ENCODE measurements around the gene LPCAT1.

The LPCAT1 gene

DNA sequence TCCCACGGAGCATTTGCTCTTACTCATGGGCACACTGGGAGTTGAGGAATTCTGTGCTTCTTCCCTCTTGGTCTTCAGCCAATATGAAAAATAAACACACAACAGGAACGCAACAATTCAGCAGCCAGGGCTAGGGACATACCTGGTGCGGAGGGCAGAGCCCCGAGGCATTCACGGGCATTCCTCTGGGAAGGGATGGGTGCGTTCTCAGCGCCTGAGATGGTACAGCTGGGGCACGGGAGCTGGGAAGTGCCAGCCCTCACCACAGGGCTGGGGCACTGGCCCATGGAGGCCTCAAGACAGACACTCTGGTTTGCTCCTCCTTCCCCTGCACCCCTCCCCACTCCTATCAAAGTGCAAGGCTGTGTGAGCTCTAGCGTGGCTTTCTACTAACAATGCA, 80.6 kb downstream of the LPCAT1 start:
- Mint-ChIP-seq H3K27ac (no peak overlapping the region), H3K4me1 (peaks cover 10% of the 10 kb centered on the region), H3K9me3 (peaks cover 10% of the 10 kb centered on the region), H3K36me3 (peaks cover 7% of the 10 kb centered on the region), H3K27me3 (peaks cover 77% of the 10 kb centered on the region), H3K4me3 (no peak overlapping the region)
- no peak for ATAC-seq

GRCh38 chr5:1442222-1443145, 81.3 kb downstream of the LPCAT1 start:
- peaks cover 76% of the 10 kb centered on the region for H3K27me3 Mint-ChIP-seq
- H3K9me3 Mint-ChIP-seq = peaks cover 10% of the 10 kb centered on the region
- H3K27ac Mint-ChIP-seq = no peak overlapping the region
- H3K4me3 Mint-ChIP-seq = no peak overlapping the region
- no peak for ATAC-seq
- peaks cover 7% of the 10 kb centered on the region for H3K36me3 Mint-ChIP-seq
- H3K4me1 Mint-ChIP-seq = peaks cover 10% of the 10 kb centered on the region

- Mint-ChIP-seq H3K36me3 (peaks cover 7% of the 10 kb centered on the region), H3K27me3 (peaks cover 74% of the 10 kb centered on the region), H3K4me3 (no peak overlapping the region), H3K9me3 (peaks cover 10% of the 10 kb centered on the region), H3K4me1 (peaks cover 10% of the 10 kb centered on the region), H3K27ac (no peak overlapping the region)
- no peak for ATAC-seq
Measured at GRCh38 chr5:1441166-1441865, 82.4 kb downstream of the LPCAT1 start.

DNA sequence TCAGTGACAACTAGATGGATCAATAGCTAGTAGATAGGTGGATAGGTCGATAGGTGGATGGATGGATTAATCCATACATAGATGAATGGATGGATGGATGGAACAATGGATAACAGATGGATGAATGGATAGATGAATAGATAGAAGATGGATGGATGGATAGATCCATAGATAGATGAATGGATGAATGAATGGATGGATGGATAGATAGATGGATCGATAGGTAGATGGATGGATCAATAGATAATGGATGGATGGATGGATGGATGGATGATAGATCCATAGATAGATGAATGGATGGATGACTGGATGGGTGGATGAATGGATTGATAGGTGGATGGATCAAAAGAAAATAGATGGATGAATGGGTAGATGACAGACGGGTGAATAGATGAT, 83.7 kb downstream of the LPCAT1 start:
- Mint-ChIP-seq H3K27ac (no peak overlapping the region), H3K27me3 (peaks cover 68% of the 10 kb centered on the region), H3K9me3 (peaks cover 10% of the 10 kb centered on the region), H3K4me1 (peaks cover 10% of the 10 kb centered on the region), H3K36me3 (peaks cover 7% of the 10 kb centered on the region), H3K4me3 (no peak overlapping the region)
- ATAC-seq = no peak

DNA sequence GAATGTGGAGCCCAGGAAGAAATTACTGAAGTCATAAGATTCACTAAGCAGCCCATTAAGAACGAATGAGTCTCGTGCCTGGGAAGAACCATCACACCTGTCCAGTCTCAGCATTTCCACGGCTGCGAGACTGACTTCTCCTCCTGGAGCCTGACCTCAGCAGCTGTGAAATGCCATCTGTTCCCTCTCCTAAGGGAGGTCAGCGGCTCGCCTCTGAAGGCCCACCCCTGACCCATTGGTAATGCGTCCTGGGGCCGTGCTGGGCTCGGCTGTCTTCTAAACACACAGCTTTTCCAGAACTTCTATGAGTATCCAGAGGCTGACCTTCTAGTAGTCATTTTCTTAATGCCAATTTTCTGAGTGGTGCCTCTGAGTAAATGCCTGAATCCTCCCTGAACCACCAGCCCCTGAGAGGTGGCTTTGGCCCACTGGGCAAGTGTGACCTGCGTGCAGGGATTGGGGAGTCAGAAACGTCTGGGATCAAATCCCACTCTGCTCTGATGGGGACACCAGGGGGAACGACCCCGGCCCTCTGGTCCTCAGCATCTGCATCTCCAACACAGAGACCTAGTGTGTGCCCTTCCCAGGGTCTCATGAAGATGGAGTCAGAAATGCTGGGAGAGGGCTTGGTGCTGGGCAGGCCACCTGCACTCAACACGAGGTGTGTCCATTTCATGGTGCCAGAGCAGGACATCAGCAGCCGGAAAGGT, 84.2 kb downstream of the LPCAT1 start:
- Mint-ChIP-seq H3K4me1 (peaks cover 7% of the 10 kb centered on the region), H3K4me3 (no peak overlapping the region), H3K27me3 (peaks cover 63% of the 10 kb centered on the region), H3K9me3 (peaks cover 10% of the 10 kb centered on the region), H3K27ac (no peak overlapping the region), H3K36me3 (peaks cover 7% of the 10 kb centered on the region)
- ATAC-seq = no peak

- no peak overlapping the region for H3K4me3 Mint-ChIP-seq
- no peak overlapping the region for H3K27ac Mint-ChIP-seq
- peaks cover 7% of the 10 kb centered on the region for H3K36me3 Mint-ChIP-seq
- peaks cover 58% of the 10 kb centered on the region for H3K27me3 Mint-ChIP-seq
- H3K9me3 Mint-ChIP-seq = peaks cover 10% of the 10 kb centered on the region
- ATAC-seq = no peak
- peaks cover under 1% of the 10 kb centered on the region for H3K4me1 Mint-ChIP-seq
Measured at GRCh38 chr5:1438871-1439270, 84.9 kb downstream of the LPCAT1 start.

DNA sequence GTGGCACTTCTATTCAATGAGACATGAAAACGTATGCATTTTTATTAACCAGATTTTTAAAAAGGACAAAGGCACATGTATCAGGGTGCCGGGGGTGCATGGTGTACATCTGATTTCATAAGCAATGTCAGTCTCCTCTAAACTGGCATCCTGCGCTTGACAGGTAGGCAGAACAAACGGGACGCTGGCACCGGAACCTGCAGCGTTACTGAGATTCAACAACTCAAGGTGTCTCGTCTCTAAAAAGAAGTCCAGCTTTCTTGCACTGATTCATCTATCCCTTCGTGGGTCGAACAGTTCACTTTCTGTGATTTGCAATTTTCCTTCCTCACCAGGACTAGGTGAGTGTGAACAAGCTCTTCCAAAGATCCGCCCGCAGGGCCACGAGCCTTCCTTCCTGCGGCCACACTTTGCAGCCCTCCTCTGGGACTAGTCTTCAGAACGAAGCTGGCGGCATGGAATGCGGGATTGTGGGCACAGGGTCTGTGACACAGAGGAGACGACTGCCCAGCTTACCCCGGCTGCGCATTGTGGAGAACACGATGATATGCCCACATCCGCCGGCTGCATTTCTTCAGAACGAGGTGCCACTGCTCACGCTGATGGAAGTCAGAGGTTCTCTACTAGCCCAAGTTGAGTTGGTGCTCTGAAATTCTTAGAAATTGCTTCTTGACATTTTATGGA, 85.7 kb downstream of the LPCAT1 start:
- Mint-ChIP-seq H3K9me3 (peaks cover 16% of the 10 kb centered on the region), H3K27me3 (peaks cover 58% of the 10 kb centered on the region)
- no peak for ATAC-seq

DNA sequence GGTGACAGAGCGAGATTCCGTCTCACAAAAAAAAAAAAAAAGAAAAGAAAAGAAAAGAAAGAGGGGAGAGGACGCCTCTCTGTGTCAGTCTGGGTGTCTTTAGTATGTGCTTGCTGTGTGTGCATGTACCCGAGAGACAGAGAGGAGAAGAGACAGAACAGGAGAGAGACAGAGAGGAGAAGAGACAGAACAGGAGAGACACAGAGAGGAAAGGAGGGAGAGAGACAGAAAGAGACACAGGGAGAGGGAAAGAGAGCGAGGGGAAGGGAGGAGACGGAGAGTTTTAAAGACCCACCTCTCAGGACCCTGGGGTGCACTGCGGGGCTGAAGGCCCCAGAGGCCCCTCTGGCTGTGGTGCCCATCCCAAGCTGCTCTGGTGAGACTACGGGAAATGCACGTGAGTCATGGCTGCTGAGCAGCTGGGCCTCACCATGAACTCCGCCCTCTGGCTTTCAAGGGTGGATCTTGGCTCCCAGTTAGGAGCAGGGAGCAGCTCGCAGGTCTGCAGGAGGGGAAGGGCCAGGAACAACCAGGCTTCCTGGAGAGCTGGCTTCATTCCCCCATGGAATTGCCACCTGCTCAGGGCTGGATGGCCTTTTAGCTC, 86.4 kb downstream of the LPCAT1 start:
- no peak overlapping the region for H3K27ac Mint-ChIP-seq
- no peak for ATAC-seq
- peaks cover 57% of the 10 kb centered on the region for H3K27me3 Mint-ChIP-seq

More for the DNA sequence above, 85.7 kb downstream of the LPCAT1 start:
- no peak overlapping the region for H3K27ac Mint-ChIP-seq
- peaks cover 7% of the 10 kb centered on the region for H3K36me3 Mint-ChIP-seq
- no peaks in the 10 kb centered on the region for H3K4me1 Mint-ChIP-seq
- H3K4me3 Mint-ChIP-seq = no peak overlapping the region

DNA sequence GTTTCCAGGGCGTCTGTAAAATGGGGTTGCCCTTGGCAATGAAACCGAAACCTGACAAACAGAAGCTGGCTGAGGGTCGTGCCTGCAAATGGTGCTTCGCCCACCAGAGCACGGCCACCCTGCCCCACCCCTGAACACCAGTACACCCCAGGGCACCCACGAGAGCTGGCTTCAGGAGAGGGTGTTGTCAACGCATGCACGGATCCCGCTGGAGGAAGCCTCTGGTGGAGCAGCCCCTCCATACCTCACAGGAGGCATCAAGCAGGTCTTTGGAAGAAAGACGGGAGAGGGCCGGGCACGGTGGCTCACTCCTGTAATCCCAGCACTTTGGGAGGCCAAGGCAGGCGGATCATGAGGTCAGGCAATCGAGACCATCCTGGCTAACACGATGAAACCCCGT, 87.1 kb downstream of the LPCAT1 start:
- Mint-ChIP-seq H3K9me3 (peaks cover 16% of the 10 kb centered on the region), H3K4me1 (no peaks in the 10 kb centered on the region), H3K27me3 (peaks cover 53% of the 10 kb centered on the region), H3K27ac (no peak overlapping the region), H3K4me3 (no peak overlapping the region), H3K36me3 (peaks cover 7% of the 10 kb centered on the region)
- no peak for ATAC-seq

More for the DNA sequence above, 86.4 kb downstream of the LPCAT1 start:
- no peak overlapping the region for H3K4me3 Mint-ChIP-seq
- H3K4me1 Mint-ChIP-seq = no peaks in the 10 kb centered on the region
- H3K36me3 Mint-ChIP-seq = peaks cover 7% of the 10 kb centered on the region
- peaks cover 16% of the 10 kb centered on the region for H3K9me3 Mint-ChIP-seq

- ATAC-seq = no peak
- Mint-ChIP-seq H3K4me1 (no peaks in the 10 kb centered on the region), H3K27me3 (peaks cover 50% of the 10 kb centered on the region), H3K27ac (no peak overlapping the region), H3K4me3 (no peak overlapping the region), H3K36me3 (peaks cover 7% of the 10 kb centered on the region), H3K9me3 (peaks cover 16% of the 10 kb centered on the region)
Measured at GRCh38 chr5:1436036-1436435, 87.7 kb downstream of the LPCAT1 start.

GRCh38 chr5:1435369-1435768, 88.4 kb downstream of the LPCAT1 start:
- no peak overlapping the region for H3K4me3 Mint-ChIP-seq
- H3K36me3 Mint-ChIP-seq = peaks cover 7% of the 10 kb centered on the region
- H3K27me3 Mint-ChIP-seq = peaks cover 50% of the 10 kb centered on the region
- peaks cover 12% of the 10 kb centered on the region for H3K9me3 Mint-ChIP-seq
- H3K27ac Mint-ChIP-seq = no peak overlapping the region
- no peak for ATAC-seq
- H3K4me1 Mint-ChIP-seq = no peaks in the 10 kb centered on the region

- Mint-ChIP-seq H3K27me3 (peaks cover 38% of the 10 kb centered on the region), H3K36me3 (peaks cover 7% of the 10 kb centered on the region), H3K4me3 (no peak overlapping the region), H3K4me1 (no peaks in the 10 kb centered on the region), H3K9me3 (peaks cover 17% of the 10 kb centered on the region), H3K27ac (no peak overlapping the region)
- ATAC-seq = no peak
Measured at GRCh38 chr5:1432296-1432695, 91.5 kb downstream of the LPCAT1 start.

GRCh38 chr5:1431896-1432295, 91.9 kb downstream of the LPCAT1 start:
- Mint-ChIP-seq H3K36me3 (peaks cover 7% of the 10 kb centered on the region), H3K27ac (no peak overlapping the region), H3K27me3 (peaks cover 34% of the 10 kb centered on the region), H3K9me3 (peaks cover 20% of the 10 kb centered on the region), H3K4me3 (no peak overlapping the region), H3K4me1 (no peaks in the 10 kb centered on the region)
- ATAC-seq = no peak

- ATAC-seq = peak; percentile 68
- Mint-ChIP-seq H3K4me1 (no peaks in the 10 kb centered on the region), H3K27me3 (peaks cover 31% of the 10 kb centered on the region), H3K4me3 (no peak overlapping the region), H3K27ac (no peak overlapping the region), H3K9me3 (peaks cover 26% of the 10 kb centered on the region), H3K36me3 (peaks cover 7% of the 10 kb centered on the region)
Measured at GRCh38 chr5:1431021-1431811, 92.5 kb downstream of the LPCAT1 start.
